ENCODE data around the gene SPSB4. TPM values are rescaled to one million over a fixed set of nuclear protein-coding genes. Genes with fewer than 3 reads are reported as not detected.

The SPSB4 gene
- total and polyA plus RNA-seq, 2 donors (not counting 3 experiments of a cell fraction or from before 2014, with no cell fraction given): 0.06 to 0.22 TPM

DNA sequence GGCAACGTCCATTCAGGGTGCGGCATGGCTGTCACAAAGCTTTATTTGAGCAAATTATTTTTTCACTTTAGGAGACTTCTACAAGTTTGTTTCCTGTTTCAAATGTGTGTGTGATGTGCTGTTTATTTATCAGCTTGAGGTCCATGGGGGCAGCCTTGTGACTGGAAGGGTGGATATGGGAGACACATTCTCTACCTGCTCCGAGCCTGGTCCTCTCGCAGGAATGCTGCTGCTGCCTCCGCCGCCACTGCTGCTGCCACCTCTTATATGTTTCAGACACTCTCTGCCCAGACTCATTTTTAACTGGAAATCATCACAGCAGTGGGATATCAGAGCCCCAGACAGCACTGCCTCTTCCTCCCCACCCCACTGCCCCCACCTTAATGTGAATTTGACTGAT lies 97.0 kb downstream of the SPSB4 start:
- POLR2A ChIA-PET: no interaction called here
- Histone ChIP-seq H3K9me3 (replicated peaks; ENCODE audit: control insufficient read depth, insufficient read depth, low read length) (no peaks in the 10 kb centered on the region), H3K4me3 (replicated peaks in 1 of 3; ENCODE audit: insufficient read depth in 1 of 3, low read depth in 1 of 3, low read length in 3 of 3) (no peak overlapping the region), H3K4me2 (ENCODE audit: insufficient read depth, low read length) (no peak overlapping the region), H3K36me3 (ENCODE audit: control insufficient read depth in 2 of 2, extremely low read depth in 1 of 2, insufficient read depth in 2 of 2, low read length in 2 of 2) (no peaks in the 10 kb centered on the region), H3K4me1 (ENCODE audit: control insufficient read depth, extremely low read depth, insufficient read depth, low read length) (no peaks in the 10 kb centered on the region), H3K9me1 (replicated peaks; ENCODE audit: control insufficient read depth, extremely low read depth, insufficient read depth, low read length) (no peaks in the 10 kb centered on the region), H2AFZ (ENCODE audit: low read depth, low read length) (no peak overlapping the region), H3K79me2 (ENCODE audit: control insufficient read depth, insufficient read depth, low read length) (no peaks in the 10 kb centered on the region), H3K27me3 (ENCODE audit: control insufficient read depth in 2 of 2, insufficient read depth in 2 of 2, low read length in 2 of 2) (no peaks in the 10 kb centered on the region), H4K20me1 (replicated peaks; ENCODE audit: control insufficient read depth, extremely low read depth, insufficient read depth, low read length) (no peaks in the 10 kb centered on the region), H3K27ac (ENCODE audit: insufficient read depth, low read depth, low read length) (no peak overlapping the region), H3K9ac (replicated peaks; ENCODE audit: extremely low read depth, insufficient read depth, low read length) (no peak overlapping the region)
- dilution Hi-C loops (cut with MboI; ENCODE audit: extremely low pct_ligation_motif_present, low sequenced_read_pairs): no loop called here
- DNase-seq (ENCODE audit: low read depth, low spot score) (no peak), FAIRE-seq (no peak)
- intact Hi-C loops (cut with micrococcal nuclease): no loop called here
- CTCF ChIA-PET: no interaction called here
- BruUV-seq (replicated peaks): no TSS peak
- TF ChIP-seq MYC (IDR thresholded peaks at IDR 0.05; ENCODE audit: low read depth, low read length) (no peak), EZH2 (IDR thresholded peaks at IDR 0.05; ENCODE audit: borderline replicate concordance, low read depth, low read length, severe bottlenecking) (no peak), POLR2AphosphoS5 (IDR thresholded peaks at IDR 0.05; ENCODE audit: insufficient read depth, low read depth, low read length) (no peak), JUN (IDR thresholded peaks at IDR 0.05; ENCODE audit: borderline replicate concordance, insufficient read depth, insufficient read length, low read depth) (no peak), CTCF (IDR thresholded peaks at IDR 0.05; ENCODE audit: extremely low read depth in 1 of 2, insufficient read depth in 1 of 2, low read depth in 1 of 2, low read length in 2 of 2) (no peak), MAX (IDR thresholded peaks at IDR 0.05; ENCODE audit: insufficient read depth, insufficient read length) (no peak), GATA2 (IDR thresholded peaks at IDR 0.05; ENCODE audit: insufficient read depth, insufficient read length, low read depth, low read length) (no peak), FOS (IDR thresholded peaks at IDR 0.05; ENCODE audit: borderline replicate concordance, insufficient read depth, low read length) (no peak), POLR2A (IDR thresholded peaks at IDR 0.05; ENCODE audit: low read depth, low read length) (no peak)
